Stimulated activated effector memory CD8-positive, alpha-beta T cell treated with anti-CD3 and anti-CD28 coated beads, Interleukin-12 subunit alpha, Interleukin-12 subunit beta, amount 100 ng/mL, for 72 hours (primary cell): ENCODE measurements around the gene IFNA6.
A peak's percentile ranks its signal among the peaks of the same experiment; 100 is the strongest.
"Not testable (repeated sequence)": the region's sequence is repeated elsewhere in the genome, so short reads cannot be mapped to it uniquely, and the experiment has no call there.

Experiments used
- ATAC-seq: fragments of 150-1000 bp; cut with Tn5 transposase; 2 replicates; pipeline ENCODE4 v1.10.0; 2021
- DNase-seq, 2 donors: peaks; one replicate each; pipeline ENCODE4 v3.0.0; 2021 to 2022; ENCODE audit warnings: low spot score in 2 of 2
- H3K27ac Mint-ChIP-seq: one replicate; pipeline ENCODE4 v1.8.0; 2022; ENCODE audit warnings: mild to moderate bottlenecking, mixed read lengths
- H3K36me3 Mint-ChIP-seq: one replicate; pipeline ENCODE4 v1.8.0; 2022; ENCODE audit warnings: mild to moderate bottlenecking, mixed read lengths
- H3K4me1 Mint-ChIP-seq: one replicate; pipeline ENCODE4 v1.8.0; 2022; ENCODE audit warnings: mixed read lengths
- H3K4me3 Mint-ChIP-seq: one replicate; pipeline ENCODE4 v1.8.0; 2022; ENCODE audit warnings: mild to moderate bottlenecking, mixed read lengths
- H3K9me3 Mint-ChIP-seq: one replicate; pipeline ENCODE4 v1.8.0; 2022; ENCODE audit warnings: mixed read lengths

IFNA6 gene

GRCh38 chr9:21350787-21351186 lies at the start of gene IFNA6:
TSS of gene IFNA6 (minus strand) at chr9:21350887. CDS start at chr9:21350887, 0 bp downstream.
- no peak for DNase-seq
- ATAC-seq: no peak
- no peaks in the 10 kb centered on the region for H3K36me3 Mint-ChIP-seq
- no peak within 1 kb of the TSS for H3K4me3 Mint-ChIP-seq
- H3K27ac Mint-ChIP-seq: no peak within 1 kb of the TSS
- H3K4me1 Mint-ChIP-seq: no peaks in the 10 kb centered on the region
- peaks cover 5% of the 10 kb centered on the region for H3K9me3 Mint-ChIP-seq

- H3K27ac Mint-ChIP-seq: no peak overlapping the region
- ATAC-seq (no peak), DNase-seq (no peak)
- no peak overlapping the region for H3K4me3 Mint-ChIP-seq
- peaks cover 11% of the 10 kb centered on the region for H3K4me1 Mint-ChIP-seq
- no peaks in the 10 kb centered on the region for H3K9me3 Mint-ChIP-seq
- no peaks in the 10 kb centered on the region for H3K36me3 Mint-ChIP-seq
Measured at GRCh38 chr9:21399956-21400355, 49.3 kb upstream of the IFNA6 start.

- Mint-ChIP-seq H3K4me3 (no peak overlapping the region), H3K9me3 (no peaks in the 10 kb centered on the region), H3K27ac (no peak overlapping the region)
Measured at GRCh38 chr9:21398955-21399489, 48.3 kb upstream of the IFNA6 start.

GRCh38 chr9:21395778-21396717 lies 45.4 kb upstream of the IFNA6 start:
- Mint-ChIP-seq H3K36me3 (no peaks in the 10 kb centered on the region), H3K27ac (peak overlapping the region; percentile 6), H3K4me1 (peaks cover 11% of the 10 kb centered on the region)

More at GRCh38 chr9:21398955-21399489, 48.3 kb upstream of the IFNA6 start:
- Mint-ChIP-seq H3K4me1 (peaks cover 11% of the 10 kb centered on the region), H3K36me3 (no peaks in the 10 kb centered on the region)
- DNase-seq: no peak
- ATAC-seq: no peak

GRCh38 chr9:21392270-21392669 lies 41.6 kb upstream of the IFNA6 start:
- Mint-ChIP-seq H3K4me1 (peaks cover 11% of the 10 kb centered on the region), H3K4me3 (no peak overlapping the region), H3K9me3 (no peaks in the 10 kb centered on the region), H3K27ac (no peak overlapping the region), H3K36me3 (no peaks in the 10 kb centered on the region)
- DNase-seq (no peak), ATAC-seq (peak; percentile 72)

More at GRCh38 chr9:21395778-21396717, 45.4 kb upstream of the IFNA6 start:
- peak; percentile 84 for ATAC-seq
- H3K9me3 Mint-ChIP-seq: no peaks in the 10 kb centered on the region
- DNase-seq: peak; percentile 36 to 79
- peak overlapping the region; percentile 65 for H3K4me3 Mint-ChIP-seq

GRCh38 chr9:21385131-21385670 lies 34.5 kb upstream of the IFNA6 start, which contains the start of gene IFNA2:
TSS of gene IFNA2 (minus strand) at chr9:21385398. CDS start at chr9:21385329, 69 bp downstream.
- no peak within 1 kb of the TSS for H3K4me3 Mint-ChIP-seq
- H3K4me1 Mint-ChIP-seq: peaks cover 16% of the 10 kb centered on the region
- H3K36me3 Mint-ChIP-seq: no peaks in the 10 kb centered on the region
- H3K9me3 Mint-ChIP-seq: no peaks in the 10 kb centered on the region
- ATAC-seq (no peak), DNase-seq (no peak)
- no peak within 1 kb of the TSS for H3K27ac Mint-ChIP-seq

- H3K4me3 Mint-ChIP-seq: no peak overlapping the region
- H3K27ac Mint-ChIP-seq: no peak overlapping the region
- peaks cover 22% of the 10 kb centered on the region for H3K4me1 Mint-ChIP-seq
- H3K9me3 Mint-ChIP-seq: no peaks in the 10 kb centered on the region
- no peaks in the 10 kb centered on the region for H3K36me3 Mint-ChIP-seq
- no peak for DNase-seq
- ATAC-seq: no peak
Measured at GRCh38 chr9:21383627-21384026, 32.9 kb upstream of the IFNA6 start.

GRCh38 chr9:21381448-21382339 lies 31.0 kb upstream of the IFNA6 start:
- Mint-ChIP-seq H3K36me3 (no peaks in the 10 kb centered on the region), H3K27ac (no peak overlapping the region), H3K4me3 (no peak overlapping the region), H3K4me1 (peaks cover 23% of the 10 kb centered on the region), H3K9me3 (no peaks in the 10 kb centered on the region)
- DNase-seq (no peak), ATAC-seq (peak; percentile 80)

GRCh38 chr9:21371467-21371866 lies 20.8 kb upstream of the IFNA6 start:
- H3K4me3 Mint-ChIP-seq, H3K36me3 Mint-ChIP-seq, DNase-seq, ATAC-seq, H3K9me3 Mint-ChIP-seq, H3K4me1 Mint-ChIP-seq: not testable (repeated sequence)
- H3K27ac Mint-ChIP-seq: peak overlapping the region; percentile 17

GRCh38 chr9:21367957-21368356 lies 17.3 kb upstream of the IFNA6 start, which contains the start of gene IFNA13:
TSS of gene IFNA13 (minus strand) at chr9:21368057. CDS start at chr9:21368010, 47 bp downstream.
- no peaks in the 10 kb centered on the region for H3K36me3 Mint-ChIP-seq
- H3K9me3 Mint-ChIP-seq: no peaks in the 10 kb centered on the region
- ATAC-seq (no peak), DNase-seq (no peak)
- H3K4me3 Mint-ChIP-seq: no peak within 1 kb of the TSS
- no peak within 1 kb of the TSS for H3K27ac Mint-ChIP-seq
- no peaks in the 10 kb centered on the region for H3K4me1 Mint-ChIP-seq

- H3K27ac Mint-ChIP-seq, H3K36me3 Mint-ChIP-seq, H3K9me3 Mint-ChIP-seq, ATAC-seq, H3K4me3 Mint-ChIP-seq, H3K4me1 Mint-ChIP-seq, DNase-seq: not testable (repeated sequence)
Measured at GRCh38 chr9:21367169-21367568, 16.5 kb upstream of the IFNA6 start.

GRCh38 chr9:21362287-21362686 lies 11.6 kb upstream of the IFNA6 start:
- no peak for DNase-seq
- H3K36me3 Mint-ChIP-seq: no peaks in the 10 kb centered on the region
- H3K4me3 Mint-ChIP-seq: no peak overlapping the region
- H3K27ac Mint-ChIP-seq: no peak overlapping the region
- no peak for ATAC-seq
- H3K4me1 Mint-ChIP-seq: peaks cover 9% of the 10 kb centered on the region
- no peaks in the 10 kb centered on the region for H3K9me3 Mint-ChIP-seq

GRCh38 chr9:21357479-21358460 lies 7.1 kb upstream of the IFNA6 start:
- ATAC-seq (peak; percentile 95), DNase-seq (no peak)
- H3K4me3 Mint-ChIP-seq: peak overlapping the region; percentile 29

More at GRCh38 chr9:21357479-21358460, 7.1 kb upstream of the IFNA6 start:
- Mint-ChIP-seq H3K9me3 (peaks cover 5% of the 10 kb centered on the region), H3K27ac (peak overlapping the region; percentile 9), H3K36me3 (no peaks in the 10 kb centered on the region), H3K4me1 (peaks cover 13% of the 10 kb centered on the region)
